Trophoblast cell (in vitro differentiated cells and primary cell): ENCODE data around the gene ARHGAP31.
"Not testable (repeated sequence)": the region's sequence is repeated elsewhere in the genome, so short reads cannot be mapped to it uniquely, and the experiment has no call there.

Source experiments
- DNase-seq, 2 donors: peaks; one replicate each; pipeline ENCODE4 v3.0.0-alpha.2; 2016
- H2AFZ ChIP-seq: 2 replicates; pipeline ENCODE4 v1.6.1; 2013; ENCODE audit warnings: low read length, moderate library complexity, mild to moderate bottlenecking; ENCODE audit not compliant: insufficient read depth, poor library complexity
- H2AK5ac ChIP-seq: 2 replicates; pipeline ENCODE4 v1.6.1; 2013; ENCODE audit warnings: mild to moderate bottlenecking, low read length
- H2BK120ac ChIP-seq: 2 replicates; pipeline ENCODE4 v1.6.1; 2013; ENCODE audit warnings: low read length, mild to moderate bottlenecking, moderate library complexity; ENCODE audit not compliant: insufficient read depth, poor library complexity
- H2BK12ac ChIP-seq: 2 replicates; pipeline ENCODE4 v1.6.1; 2013; ENCODE audit warnings: mild to moderate bottlenecking, low read length, moderate library complexity
- H2BK5ac ChIP-seq: 2 replicates; pipeline ENCODE4 v1.6.1; 2013; ENCODE audit warnings: low read length, low read depth, moderate library complexity, mild to moderate bottlenecking; ENCODE audit not compliant: poor library complexity
- H3K14ac ChIP-seq: 2 replicates; pipeline ENCODE4 v1.6.1; 2013; ENCODE audit warnings: mild to moderate bottlenecking, low read length
- H3K18ac ChIP-seq: 2 replicates; pipeline ENCODE4 v1.6.1; 2013; ENCODE audit warnings: mild to moderate bottlenecking, low read length
- H3K23ac ChIP-seq: 2 replicates; pipeline ENCODE4 v1.6.1; 2013; ENCODE audit warnings: low read length
- H3K27ac ChIP-seq: 2 replicates; pipeline ENCODE4 v1.5.1; 2013; ENCODE audit warnings: low read depth, mild to moderate bottlenecking, inconsistent platforms, low read length, moderate library complexity
- H3K27me3 ChIP-seq: 2 replicates; pipeline ENCODE4 v1.6.1; 2013; ENCODE audit warnings: inconsistent platforms, mild to moderate bottlenecking, low read length, moderate library complexity; ENCODE audit not compliant: insufficient read depth
- H3K36me3 ChIP-seq, 2 experiments: 1 replicate in 1 of 2; 2 replicates in 1 of 2; pipeline ENCODE4 v1.6.1; 2013; ENCODE audit warnings: low read length in 2 of 2, mild to moderate bottlenecking in 2 of 2, moderate library complexity in 1 of 2; ENCODE audit not compliant: insufficient read depth in 2 of 2, control insufficient read depth in 1 of 2
- H3K4ac ChIP-seq: 2 replicates; pipeline ENCODE4 v1.6.1; 2013; ENCODE audit warnings: low read depth, mild to moderate bottlenecking, low read length, moderate library complexity
- H3K4me1 ChIP-seq, 2 experiments: 1 replicate in 1 of 2; 2 replicates in 1 of 2; pipeline ENCODE4 v1.6.1; 2013; ENCODE audit warnings: low read length in 2 of 2, mild to moderate bottlenecking in 2 of 2, moderate library complexity in 1 of 2; ENCODE audit not compliant: insufficient read depth in 2 of 2, control insufficient read depth in 1 of 2
- H3K4me2 ChIP-seq: 2 replicates; pipeline ENCODE4 v1.6.1; 2013; ENCODE audit warnings: inconsistent platforms, mild to moderate bottlenecking, low read length, moderate library complexity
- H3K4me3 ChIP-seq: 2 replicates; pipeline ENCODE4 v1.5.1; 2013; ENCODE audit warnings: mild to moderate bottlenecking, low read depth, low read length, inconsistent platforms
- H3K79me1 ChIP-seq: one replicate; pipeline ENCODE4 v1.6.1; 2013; ENCODE audit warnings: low read length
- H3K79me2 ChIP-seq: 2 replicates; pipeline ENCODE4 v1.6.1; 2013; ENCODE audit warnings: low read length, mild to moderate bottlenecking; ENCODE audit not compliant: control insufficient read depth, insufficient read depth, poor library complexity
- H3K9ac ChIP-seq: 2 replicates; pipeline ENCODE4 v1.6.1; 2013; ENCODE audit warnings: mild to moderate bottlenecking, low read length
- H3K9me3 ChIP-seq: 2 replicates; pipeline ENCODE4 v1.6.1; 2013; ENCODE audit warnings: low read depth, mild to moderate bottlenecking, control low read depth, inconsistent platforms, low read length; ENCODE audit not compliant: insufficient read depth
- H4K12ac ChIP-seq: 2 replicates; pipeline ENCODE4 v1.6.1; 2013; ENCODE audit warnings: low read depth, mild to moderate bottlenecking, low read length, moderate library complexity
- H4K8ac ChIP-seq: 2 replicates; pipeline ENCODE4 v1.6.1; 2013; ENCODE audit warnings: low read depth, mild to moderate bottlenecking, low read length, moderate library complexity
- H4K91ac ChIP-seq: one replicate; pipeline ENCODE4 v1.6.1; 2013; ENCODE audit warnings: low read depth, mild to moderate bottlenecking, low read length, moderate library complexity
- WGBS: extraction: QIAGEN DNeasy Blood & Tissue Kit; methylation state at CpG from one replicate; pipeline ENCODE4 v1.1.7; 2013; ENCODE audit warnings: missing lambda C conversion rate; ENCODE audit not compliant: insufficient read length, insufficient coverage; ENCODE audit errors: extremely low coverage; 5-methylcytosine and 5-hydroxymethylcytosine counted together

The ARHGAP31 gene

DNA sequence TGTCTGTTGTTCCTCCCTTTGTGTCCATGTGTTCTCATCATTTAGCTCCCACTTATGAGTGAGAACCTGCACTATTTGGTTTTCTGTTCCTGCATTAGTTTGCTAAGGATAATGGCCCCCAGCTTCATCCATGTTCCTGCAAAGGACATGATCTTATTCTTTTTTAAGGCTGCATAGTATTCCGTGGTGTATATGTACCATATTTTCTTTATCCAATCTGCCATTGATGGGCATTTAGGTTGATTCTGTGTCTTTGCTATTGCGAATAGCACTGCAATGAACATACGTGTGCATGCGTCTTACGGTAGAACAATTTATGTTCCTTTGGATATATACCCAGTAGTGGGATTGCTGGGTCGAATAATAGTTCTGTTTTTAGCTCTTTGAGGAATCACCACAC is 77.6 kb downstream of the ARHGAP31 start:
- not testable (repeated sequence) for H3K14ac ChIP-seq, H3K9me3 ChIP-seq, DNase-seq, H2AFZ ChIP-seq, H4K91ac ChIP-seq, H4K12ac ChIP-seq, H2AK5ac ChIP-seq, H3K79me2 ChIP-seq, H2BK12ac ChIP-seq, H3K23ac ChIP-seq, H3K9ac ChIP-seq, H3K4ac ChIP-seq, H3K4me3 ChIP-seq, H3K79me1 ChIP-seq, H4K8ac ChIP-seq, H3K4me2 ChIP-seq, H2BK5ac ChIP-seq, H3K27ac ChIP-seq, H3K18ac ChIP-seq, H3K27me3 ChIP-seq, H2BK120ac ChIP-seq, H3K4me1 ChIP-seq
- no CpG with 5 or more reads among the region's 6 CpGs for WGBS
- H3K36me3 ChIP-seq: peaks cover 8 to 14% of the 10 kb centered on the region in 2 experiments

GRCh38 chr3:119375106-119375505 is 80.9 kb downstream of the ARHGAP31 start:
- H3K36me3 ChIP-seq: peaks cover 9% of the 10 kb centered on the region in 2 experiments
- no peak overlapping the region for H4K8ac ChIP-seq
- no peak overlapping the region for H4K91ac ChIP-seq
- no peaks in the 10 kb centered on the region for H3K9me3 ChIP-seq
- H2BK120ac ChIP-seq: no peak overlapping the region
- no peak overlapping the region for H3K14ac ChIP-seq
- no peaks in the 10 kb centered on the region for H3K4me1 ChIP-seq
- no peak overlapping the region for H2AFZ ChIP-seq
- H3K27me3 ChIP-seq: no peaks in the 10 kb centered on the region
- H3K4ac ChIP-seq: no peak overlapping the region
- H3K79me1 ChIP-seq: no peaks in the 10 kb centered on the region
- no peak overlapping the region for H3K4me2 ChIP-seq
- no peak overlapping the region for H2BK12ac ChIP-seq
- no peak overlapping the region for H3K9ac ChIP-seq
- no peak overlapping the region for H2BK5ac ChIP-seq
- WGBS: no CpG with 5 or more reads among the region's 7 CpGs
- no peak overlapping the region for H4K12ac ChIP-seq
- H3K27ac ChIP-seq: no peak overlapping the region
- DNase-seq: peak; percentile 96 to 97
- no peak overlapping the region for H3K23ac ChIP-seq
- H2AK5ac ChIP-seq: no peak overlapping the region
- no peak overlapping the region for H3K18ac ChIP-seq
- no peaks in the 10 kb centered on the region for H3K79me2 ChIP-seq
- no peak overlapping the region for H3K4me3 ChIP-seq

DNA sequence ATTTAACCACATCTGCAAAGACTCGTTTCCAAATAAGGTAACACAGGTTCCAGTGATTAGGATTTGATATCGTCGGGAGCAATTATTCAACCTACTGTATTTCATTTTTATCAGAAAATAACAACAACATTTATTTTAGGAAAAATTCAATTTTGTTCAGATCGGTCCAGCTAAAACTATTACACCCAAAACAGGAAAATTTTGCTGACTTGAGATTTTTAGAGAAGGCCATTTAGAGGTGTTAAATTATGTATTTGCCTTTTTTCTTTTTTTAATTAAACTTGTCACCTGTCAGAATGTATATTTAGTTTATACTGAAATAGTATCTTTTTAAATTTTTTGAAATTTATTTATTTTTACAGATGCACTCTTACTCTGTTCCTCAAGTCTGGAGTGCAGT is 81.3 kb downstream of the ARHGAP31 start:
- Histone ChIP-seq H2BK5ac (no peak overlapping the region), H2BK12ac (no peak overlapping the region), H3K27ac (no peak overlapping the region), H4K8ac (no peak overlapping the region), H3K27me3 (no peaks in the 10 kb centered on the region), H2AFZ (no peak overlapping the region), H4K91ac (no peak overlapping the region), H3K4me2 (no peak overlapping the region), H3K4me1 (no peaks in the 10 kb centered on the region), H3K79me1 (no peaks in the 10 kb centered on the region), H3K4ac (no peak overlapping the region), H3K9ac (no peak overlapping the region), H2AK5ac (no peak overlapping the region), H2BK120ac (no peak overlapping the region), H3K23ac (no peak overlapping the region), H3K14ac (no peak overlapping the region), H3K9me3 (no peaks in the 10 kb centered on the region), H3K36me3 (peaks cover 10% of the 10 kb centered on the region in 2 experiments), H4K12ac (no peak overlapping the region), H3K18ac (no peak overlapping the region), H3K79me2 (no peaks in the 10 kb centered on the region), H3K4me3 (no peak overlapping the region)
- no peak for DNase-seq
- WGBS: no CpG with 5 or more reads among the region's 4 CpGs

- Histone ChIP-seq H3K23ac (no peak overlapping the region), H3K36me3 (peaks cover 14 to 18% of the 10 kb centered on the region in 2 experiments), H2BK5ac (no peak overlapping the region), H3K79me2 (no peaks in the 10 kb centered on the region), H3K18ac (no peak overlapping the region), H3K4me1 (no peaks in the 10 kb centered on the region), H3K4me3 (no peak overlapping the region), H4K12ac (no peak overlapping the region), H4K91ac (no peak overlapping the region), H2AK5ac (no peak overlapping the region), H3K9me3 (no peaks in the 10 kb centered on the region), H2AFZ (no peak overlapping the region), H3K4me2 (no peak overlapping the region), H3K27ac (no peak overlapping the region), H3K9ac (no peak overlapping the region), H3K4ac (no peak overlapping the region), H4K8ac (no peak overlapping the region), H2BK12ac (no peak overlapping the region), H3K14ac (no peak overlapping the region), H3K79me1 (no peaks in the 10 kb centered on the region), H3K27me3 (no peaks in the 10 kb centered on the region), H2BK120ac (no peak overlapping the region)
- DNase-seq: peak in 1 of 2 donors; percentile 29
- WGBS: no CpG with 5 or more reads among the region's 1 CpG
These were observed 82.6 kb downstream of the ARHGAP31 start for GRCh38 chr3:119376758-119377157.
